Measurements from ENCODE around the gene PNPO. TPM values are rescaled to one million over a fixed set of nuclear protein-coding genes. Genes with fewer than 3 reads are reported as not detected.

The PNPO gene
- total RNA-seq, 1 experiment from 2014 or later, result 12.3 TPM

DNA sequence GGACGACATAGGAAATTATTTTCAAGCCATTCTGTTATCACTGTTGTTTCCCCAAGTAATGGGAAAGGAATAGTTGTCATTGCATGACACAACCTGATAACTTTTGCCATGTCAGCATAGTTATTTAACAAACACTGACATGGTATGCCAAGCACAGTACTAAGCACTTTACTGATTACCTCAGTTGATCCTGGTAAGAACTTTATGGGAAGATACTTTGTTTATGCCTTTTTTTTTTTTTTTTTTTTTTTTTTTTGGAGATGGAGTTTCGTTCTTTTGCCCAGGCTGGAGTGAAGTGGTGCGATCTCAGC is 15.7 kb upstream of the PNPO start:
- no peaks in the 10 kb centered on the region for H3K9me3 ChIP-seq (ENCODE audit: low read depth, low read length, poor library complexity, severe bottlenecking)
- BruUV-seq (replicated peaks), result no TSS peak

GRCh38 chr17:47927821-47928400 is 13.5 kb upstream of the PNPO start:
- no peaks in the 10 kb centered on the region for H3K4me1 ChIP-seq (ENCODE audit: insufficient read depth, low read length, poor library complexity, severe bottlenecking)
- no peak overlapping the region for H3K27ac ChIP-seq (ENCODE audit: low read depth, low read length, poor library complexity, severe bottlenecking)
- CTCF ChIA-PET, result no interaction called here
- H3K4me3 ChIP-seq (ENCODE audit: low read depth, low read length, poor library complexity, severe bottlenecking), result no peak overlapping the region
- no peaks in the 10 kb centered on the region for H3K27me3 ChIP-seq (replicated peaks; ENCODE audit: insufficient read depth, low read depth, low read length, poor library complexity)
- DNase-seq (ENCODE audit: low spot score), result no peak
- H3K9me3 ChIP-seq (ENCODE audit: low read depth, low read length, poor library complexity, severe bottlenecking), result no peaks in the 10 kb centered on the region
- intact Hi-C loops (cut with micrococcal nuclease; ENCODE audit: unreplicated experiment), result no loop called here
- POLR2A ChIA-PET (ENCODE audit: low non-redundant PET), result no interaction called here
- peaks cover 17% of the 10 kb centered on the region for H3K36me3 ChIP-seq (ENCODE audit: insufficient read depth, low read length, poor library complexity, severe bottlenecking)
- no peak for TF ChIP-seq CTCF (conservative IDR thresholded peaks at IDR 0.05; ENCODE audit: low read depth, low read length)
- no peak for TF ChIP-seq EZH2 (IDR thresholded peaks at IDR 0.05; ENCODE audit: borderline replicate concordance, low read depth, low read length, poor library complexity, severe bottlenecking)
- no TSS peak for BruUV-seq (replicated peaks)

More for the DNA sequence above, 15.7 kb upstream of the PNPO start:
- POLR2A ChIA-PET (ENCODE audit: low non-redundant PET), result interaction anchor here (0.6 kb wide), 1 partner anchor 22 kb away, joined by 3 read pairs; no protein-coding TSS in a partner anchor
- TF ChIP-seq EZH2 (IDR thresholded peaks at IDR 0.05; ENCODE audit: borderline replicate concordance, low read depth, low read length, poor library complexity, severe bottlenecking) (no peak), CTCF (conservative IDR thresholded peaks at IDR 0.05; ENCODE audit: low read depth, low read length) (no peak)
- CTCF ChIA-PET, result no interaction called here
- Histone ChIP-seq H3K4me1 (ENCODE audit: insufficient read depth, low read length, poor library complexity, severe bottlenecking) (no peaks in the 10 kb centered on the region), H3K4me3 (ENCODE audit: low read depth, low read length, poor library complexity, severe bottlenecking) (no peak overlapping the region), H3K27me3 (replicated peaks; ENCODE audit: insufficient read depth, low read depth, low read length, poor library complexity) (no peaks in the 10 kb centered on the region), H3K36me3 (ENCODE audit: insufficient read depth, low read length, poor library complexity, severe bottlenecking) (peaks cover 20% of the 10 kb centered on the region), H3K27ac (ENCODE audit: low read depth, low read length, poor library complexity, severe bottlenecking) (no peak overlapping the region)
- DNase-seq (ENCODE audit: low spot score), result no peak
- intact Hi-C loops (cut with micrococcal nuclease; ENCODE audit: unreplicated experiment), result no loop called here

DNA sequence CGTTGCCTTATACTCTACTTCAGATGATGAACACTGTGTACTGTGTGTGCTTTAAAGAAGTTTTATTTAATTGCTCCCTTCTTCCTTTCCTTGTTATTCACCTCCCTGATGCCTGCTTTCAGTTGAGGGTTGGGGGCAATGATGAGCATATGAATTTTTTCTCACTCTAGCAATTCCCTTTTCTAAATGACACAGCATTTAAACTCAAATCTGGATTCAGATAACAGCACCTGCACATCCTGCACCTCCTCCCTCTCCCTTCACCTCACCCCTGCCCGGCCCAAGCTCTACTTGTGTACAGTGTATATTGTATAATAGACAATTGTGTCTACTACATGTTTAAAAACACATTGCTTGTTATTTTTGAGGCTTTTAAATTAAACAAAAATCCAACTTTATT is 13.0 kb upstream of the PNPO start:
- POLR2A ChIA-PET (ENCODE audit: low non-redundant PET), result no interaction called here
- no peaks in the 10 kb centered on the region for H3K9me3 ChIP-seq (ENCODE audit: low read depth, low read length, poor library complexity, severe bottlenecking)

More for the DNA sequence above, 13.0 kb upstream of the PNPO start:
- Histone ChIP-seq H3K27ac (ENCODE audit: low read depth, low read length, poor library complexity, severe bottlenecking) (no peak overlapping the region), H3K4me1 (ENCODE audit: insufficient read depth, low read length, poor library complexity, severe bottlenecking) (no peaks in the 10 kb centered on the region), H3K27me3 (replicated peaks; ENCODE audit: insufficient read depth, low read depth, low read length, poor library complexity) (no peaks in the 10 kb centered on the region), H3K36me3 (ENCODE audit: insufficient read depth, low read length, poor library complexity, severe bottlenecking) (peaks cover 13% of the 10 kb centered on the region), H3K4me3 (ENCODE audit: low read depth, low read length, poor library complexity, severe bottlenecking) (no peak overlapping the region)
- intact Hi-C loops (cut with micrococcal nuclease; ENCODE audit: unreplicated experiment), result no loop called here
- no peak for DNase-seq (ENCODE audit: low spot score)
- CTCF ChIA-PET, result no interaction called here
- TF ChIP-seq CTCF (conservative IDR thresholded peaks at IDR 0.05; ENCODE audit: low read depth, low read length) (no peak), EZH2 (IDR thresholded peaks at IDR 0.05; ENCODE audit: borderline replicate concordance, low read depth, low read length, poor library complexity, severe bottlenecking) (no peak)
- TSS peak; percentile 72 for BruUV-seq (replicated peaks)
